Activated naive CD8-positive, alpha-beta T cell (primary cell): ENCODE results near the gene KIAA1586.
"Not testable (repeated sequence)": the region's sequence is repeated elsewhere in the genome, so short reads cannot be mapped to it uniquely, and the experiment has no call there.

Experiments used
- H3K27ac Mint-ChIP-seq: one replicate; pipeline ENCODE4 v1.8.0; 2021; ENCODE audit warnings: mixed read lengths
- H3K27me3 Mint-ChIP-seq: one replicate; pipeline ENCODE4 v1.8.0; 2021; ENCODE audit warnings: mixed read lengths
- H3K36me3 Mint-ChIP-seq: one replicate; pipeline ENCODE4 v1.8.0; 2021; ENCODE audit warnings: mixed read lengths
- H3K4me1 Mint-ChIP-seq: one replicate; pipeline ENCODE4 v1.8.0; 2021; ENCODE audit warnings: low read depth, mixed read lengths
- H3K4me3 Mint-ChIP-seq: one replicate; pipeline ENCODE4 v1.8.0; 2021; ENCODE audit warnings: mild to moderate bottlenecking, mixed read lengths
- H3K9me3 Mint-ChIP-seq: one replicate; pipeline ENCODE4 v1.8.0; 2021; ENCODE audit warnings: low read depth, mixed read lengths

The KIAA1586 gene

DNA sequence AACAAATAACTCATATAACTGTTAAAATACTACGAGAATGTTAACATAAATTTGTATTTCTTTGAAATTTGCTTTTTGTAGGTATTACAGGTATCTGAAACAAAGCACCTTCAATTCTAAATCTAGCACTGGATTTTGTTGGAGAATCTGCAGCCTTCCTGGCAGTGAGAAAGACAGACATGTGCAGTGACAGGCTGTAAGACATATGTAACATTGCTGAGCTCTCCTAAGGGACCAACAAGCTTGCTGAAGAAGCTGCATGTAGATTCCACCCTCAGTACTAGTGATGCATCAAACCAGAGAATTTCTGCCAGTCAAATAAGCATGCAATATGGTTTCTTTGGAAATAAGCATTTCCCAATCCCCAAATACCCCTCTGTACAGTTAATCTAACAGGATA lies 20.5 kb upstream of the KIAA1586 start:
- Mint-ChIP-seq H3K36me3 (peaks cover 16% of the 10 kb centered on the region), H3K4me3 (no peak overlapping the region), H3K27me3 (peaks cover 3% of the 10 kb centered on the region), H3K4me1 (no peaks in the 10 kb centered on the region), H3K27ac (no peak overlapping the region), H3K9me3 (peaks cover 23% of the 10 kb centered on the region)

DNA sequence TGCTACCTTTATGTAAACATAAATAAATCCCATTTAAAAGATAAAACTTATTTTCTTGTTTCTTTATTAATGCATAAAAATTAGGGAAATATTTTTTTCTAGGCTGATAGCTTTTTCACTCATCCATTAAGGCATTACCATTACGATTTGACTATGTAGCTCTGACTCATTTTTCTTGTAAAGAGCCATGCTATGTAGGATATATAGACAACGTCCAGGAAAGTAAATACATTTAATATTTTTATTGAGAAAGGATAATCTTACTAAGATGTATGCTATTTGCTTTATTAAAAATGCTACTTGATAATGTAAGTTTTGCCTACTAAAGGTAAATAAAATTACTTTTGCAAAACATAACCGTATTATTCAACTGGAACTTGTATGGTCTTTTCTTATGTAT lies 19.2 kb upstream of the KIAA1586 start:
- Mint-ChIP-seq H3K36me3 (peaks cover 16% of the 10 kb centered on the region), H3K27me3 (peaks cover 3% of the 10 kb centered on the region), H3K4me1 (no peaks in the 10 kb centered on the region), H3K9me3 (peaks cover 23% of the 10 kb centered on the region), H3K4me3 (no peak overlapping the region), H3K27ac (no peak overlapping the region)

DNA sequence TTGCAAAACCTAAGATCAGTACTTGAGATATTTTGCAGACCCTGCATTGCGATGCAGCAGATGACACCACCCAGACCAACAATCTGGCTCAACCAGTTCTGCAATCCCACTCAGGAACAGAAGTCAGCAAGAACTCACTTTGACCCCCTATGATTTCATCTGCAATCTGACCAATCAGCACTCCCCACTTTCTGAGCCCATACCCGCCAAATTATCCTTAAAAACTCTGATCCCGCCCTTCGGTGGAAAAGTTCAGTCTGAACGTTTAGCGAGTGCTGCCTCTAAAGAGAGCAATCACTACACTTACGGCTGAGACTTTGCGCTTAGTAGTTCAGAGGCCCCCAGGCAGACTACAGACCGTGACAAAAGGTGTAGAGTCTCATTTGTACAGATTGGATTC lies 17.3 kb upstream of the KIAA1586 start:
- Mint-ChIP-seq H3K4me3 (no peak overlapping the region), H3K27ac (no peak overlapping the region), H3K36me3 (peaks cover 14% of the 10 kb centered on the region), H3K9me3 (peaks cover 16% of the 10 kb centered on the region), H3K27me3 (peaks cover 3% of the 10 kb centered on the region), H3K4me1 (no peaks in the 10 kb centered on the region)

- no peaks in the 10 kb centered on the region for H3K36me3 Mint-ChIP-seq
- H3K27me3 Mint-ChIP-seq: peaks cover 5% of the 10 kb centered on the region
- H3K4me1 Mint-ChIP-seq: no peaks in the 10 kb centered on the region
- H3K27ac Mint-ChIP-seq: no peak overlapping the region
- no peaks in the 10 kb centered on the region for H3K9me3 Mint-ChIP-seq
- H3K4me3 Mint-ChIP-seq: no peak overlapping the region
Measured at GRCh38 chr6:57033228-57033627, 13.3 kb upstream of the KIAA1586 start.

DNA sequence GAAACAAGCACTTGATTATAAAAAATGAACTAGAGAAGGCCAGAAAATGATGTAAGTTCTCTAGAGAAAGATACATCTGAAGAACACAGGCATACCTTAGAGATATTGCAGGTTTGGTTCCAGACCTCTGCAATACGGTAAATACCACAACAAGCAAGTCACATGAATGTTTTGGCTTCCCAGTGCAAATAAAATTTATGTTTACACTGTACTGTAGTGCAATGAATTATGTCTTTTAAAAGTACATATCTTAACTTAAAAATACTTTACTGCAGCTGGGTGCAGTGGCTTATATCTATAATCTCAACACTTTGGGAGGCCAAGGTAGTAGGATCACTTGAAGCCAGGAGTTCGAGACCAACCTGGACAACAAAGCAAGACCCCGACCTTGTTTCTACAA lies 10.9 kb upstream of the KIAA1586 start:
- Mint-ChIP-seq H3K4me3 (no peak overlapping the region), H3K9me3 (no peaks in the 10 kb centered on the region), H3K36me3 (no peaks in the 10 kb centered on the region), H3K4me1 (no peaks in the 10 kb centered on the region), H3K27ac (no peak overlapping the region), H3K27me3 (peaks cover 10% of the 10 kb centered on the region)

- H3K36me3 Mint-ChIP-seq: no peaks in the 10 kb centered on the region
- H3K4me1 Mint-ChIP-seq: no peaks in the 10 kb centered on the region
- no peak overlapping the region for H3K4me3 Mint-ChIP-seq
- peaks cover 13% of the 10 kb centered on the region for H3K27me3 Mint-ChIP-seq
- no peak overlapping the region for H3K27ac Mint-ChIP-seq
- H3K9me3 Mint-ChIP-seq: no peaks in the 10 kb centered on the region
Measured at GRCh38 chr6:57038906-57039305, 7.6 kb upstream of the KIAA1586 start.

DNA sequence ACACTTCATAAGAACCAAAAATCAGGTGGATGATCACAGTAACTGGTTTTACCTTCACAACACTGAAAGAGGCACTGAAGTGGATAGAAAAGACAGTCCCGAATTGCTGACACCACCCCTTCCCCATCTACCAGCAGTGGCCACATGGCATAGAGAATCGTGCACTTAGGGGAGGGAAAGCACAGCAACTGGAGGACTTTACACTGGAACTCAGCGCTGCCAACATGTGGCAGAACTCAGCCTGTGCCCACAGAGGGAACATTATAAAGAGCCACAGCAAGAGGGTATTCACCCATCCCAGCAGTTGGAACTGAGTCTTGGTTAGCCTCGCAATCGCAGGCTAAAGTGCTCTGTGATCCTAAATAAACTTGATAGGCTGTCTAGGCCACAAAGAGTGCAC lies 6.5 kb upstream of the KIAA1586 start:
- no peaks in the 10 kb centered on the region for H3K4me1 Mint-ChIP-seq
- H3K9me3 Mint-ChIP-seq: no peaks in the 10 kb centered on the region
- H3K27me3 Mint-ChIP-seq: peaks cover 13% of the 10 kb centered on the region
- H3K36me3 Mint-ChIP-seq: no peaks in the 10 kb centered on the region
- H3K27ac Mint-ChIP-seq: no peak overlapping the region
- H3K4me3 Mint-ChIP-seq: no peak overlapping the region

DNA sequence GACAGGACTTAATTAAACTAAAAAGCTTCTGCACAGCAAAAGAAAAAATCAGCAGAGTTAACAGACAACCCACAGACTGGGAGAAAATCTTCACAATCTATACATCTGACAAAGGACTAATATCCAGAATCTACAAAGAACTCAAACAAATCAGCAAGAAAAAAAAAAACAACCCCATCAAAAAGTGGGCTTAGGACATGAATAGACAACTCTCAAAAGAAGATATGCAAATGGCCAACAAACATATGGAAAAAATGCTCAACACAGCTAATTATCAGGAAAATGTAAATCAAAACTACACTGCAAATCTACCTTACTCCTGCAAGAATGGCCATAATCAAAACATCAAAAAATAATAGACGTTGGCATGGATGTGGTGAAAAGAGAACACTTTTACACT lies 2.4 kb upstream of the KIAA1586 start:
- not testable (repeated sequence) for H3K9me3 Mint-ChIP-seq, H3K4me3 Mint-ChIP-seq, H3K27ac Mint-ChIP-seq, H3K36me3 Mint-ChIP-seq, H3K27me3 Mint-ChIP-seq
- H3K4me1 Mint-ChIP-seq: peaks cover 20% of the 10 kb centered on the region

- H3K27ac Mint-ChIP-seq: no peak overlapping the region
- H3K4me1 Mint-ChIP-seq: peaks cover 25% of the 10 kb centered on the region
- no peak overlapping the region for H3K4me3 Mint-ChIP-seq
- H3K36me3 Mint-ChIP-seq: peaks cover 1% of the 10 kb centered on the region
- no peaks in the 10 kb centered on the region for H3K9me3 Mint-ChIP-seq
- peaks cover 7% of the 10 kb centered on the region for H3K27me3 Mint-ChIP-seq
Measured at GRCh38 chr6:57044568-57044967, 1.9 kb upstream of the KIAA1586 start.

GRCh38 chr6:57047257-57047585 lies 728 bp downstream of the KIAA1586 start:
- not testable (repeated sequence) for H3K36me3 Mint-ChIP-seq, H3K4me3 Mint-ChIP-seq, H3K9me3 Mint-ChIP-seq, H3K27me3 Mint-ChIP-seq, H3K27ac Mint-ChIP-seq
- peaks cover 31% of the 10 kb centered on the region for H3K4me1 Mint-ChIP-seq

- peaks cover 31% of the 10 kb centered on the region for H3K4me1 Mint-ChIP-seq
- not testable (repeated sequence) for H3K9me3 Mint-ChIP-seq, H3K27me3 Mint-ChIP-seq, H3K36me3 Mint-ChIP-seq
- H3K4me3 Mint-ChIP-seq: peak overlapping the region; percentile 78
- peak overlapping the region; percentile 62 for H3K27ac Mint-ChIP-seq
Measured at GRCh38 chr6:57047859-57048258, 1.4 kb downstream of the KIAA1586 start.

DNA sequence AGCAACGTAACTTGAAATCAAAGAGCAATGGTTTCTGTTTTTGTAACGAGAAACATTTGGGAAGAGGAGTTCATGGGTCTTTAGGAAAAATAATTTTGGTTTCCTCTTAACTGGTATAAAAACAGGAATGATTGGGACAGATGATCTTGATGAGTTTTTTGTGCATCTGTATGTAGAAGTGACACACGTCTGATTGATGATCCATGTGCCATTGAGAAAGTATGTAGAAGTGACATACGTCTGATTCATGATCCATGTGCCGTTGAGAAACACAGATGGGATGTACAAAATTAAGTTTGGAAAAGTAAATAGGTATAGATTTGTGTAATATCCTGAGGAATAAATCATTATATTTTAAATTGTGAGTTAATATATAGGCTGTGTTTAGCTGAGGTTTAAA lies 2.1 kb downstream of the KIAA1586 start:
- Mint-ChIP-seq H3K9me3 (no peaks in the 10 kb centered on the region), H3K27me3 (no peaks in the 10 kb centered on the region), H3K36me3 (peaks cover 5% of the 10 kb centered on the region), H3K4me3 (peak overlapping the region; percentile 78), H3K27ac (no peak overlapping the region), H3K4me1 (peaks cover 31% of the 10 kb centered on the region)

GRCh38 chr6:57063847-57064246 lies 17.4 kb downstream of the KIAA1586 start:
- Mint-ChIP-seq H3K36me3 (peaks cover 22% of the 10 kb centered on the region), H3K27me3 (no peaks in the 10 kb centered on the region), H3K27ac (no peak overlapping the region), H3K4me1 (peaks cover 3% of the 10 kb centered on the region), H3K4me3 (no peak overlapping the region), H3K9me3 (no peaks in the 10 kb centered on the region)

- Mint-ChIP-seq H3K4me3 (no peak overlapping the region), H3K36me3 (peaks cover 18% of the 10 kb centered on the region), H3K27me3 (no peaks in the 10 kb centered on the region), H3K9me3 (no peaks in the 10 kb centered on the region), H3K4me1 (peaks cover 3% of the 10 kb centered on the region), H3K27ac (no peak overlapping the region)
Measured at GRCh38 chr6:57064809-57065208, 18.3 kb downstream of the KIAA1586 start.

DNA sequence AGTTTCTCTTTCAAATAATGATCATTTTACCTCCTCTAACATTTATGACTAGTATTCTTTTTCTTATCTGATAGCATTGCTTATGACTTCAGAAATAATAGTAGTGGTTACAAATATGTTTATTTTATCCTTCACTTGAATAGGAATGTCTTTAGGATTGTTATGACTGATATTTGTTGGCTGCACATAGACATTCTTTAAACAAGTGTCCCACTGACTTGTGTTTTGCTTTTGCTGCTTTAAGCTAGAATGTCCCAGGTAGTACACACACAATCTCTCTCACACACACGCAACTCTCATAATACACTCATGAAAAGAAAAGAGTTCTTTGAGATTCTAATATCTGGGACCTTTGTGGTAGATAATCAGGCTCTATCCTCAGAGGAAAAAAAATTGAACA lies 21.6 kb downstream of the KIAA1586 start:
- Mint-ChIP-seq H3K36me3 (peaks cover 7% of the 10 kb centered on the region), H3K4me1 (peaks cover 3% of the 10 kb centered on the region), H3K4me3 (no peak overlapping the region), H3K9me3 (no peaks in the 10 kb centered on the region), H3K27ac (no peak overlapping the region), H3K27me3 (no peaks in the 10 kb centered on the region)

GRCh38 chr6:57069228-57069627 lies 22.7 kb downstream of the KIAA1586 start:
- Mint-ChIP-seq H3K4me1 (peaks cover 3% of the 10 kb centered on the region), H3K4me3 (no peak overlapping the region), H3K36me3 (peaks cover 7% of the 10 kb centered on the region), H3K9me3 (no peaks in the 10 kb centered on the region), H3K27ac (no peak overlapping the region), H3K27me3 (no peaks in the 10 kb centered on the region)

GRCh38 chr6:57069920-57070331 lies 23.4 kb downstream of the KIAA1586 start:
- Mint-ChIP-seq H3K27me3 (no peaks in the 10 kb centered on the region), H3K36me3 (peaks cover 7% of the 10 kb centered on the region), H3K4me3 (no peak overlapping the region), H3K9me3 (no peaks in the 10 kb centered on the region), H3K4me1 (peaks cover 1% of the 10 kb centered on the region), H3K27ac (no peak overlapping the region)
